Measurements from ENCODE around the gene NPY4R. TPM values are rescaled to one million over a fixed set of nuclear protein-coding genes. Genes with fewer than 3 reads are reported as not detected.
"Not testable (repeated sequence)": the region's sequence is repeated elsewhere in the genome, so short reads cannot be mapped to it uniquely, and the experiment has no call there.

NPY4R gene
- total and polyA plus RNA-seq, 2 donors (not counting 3 experiments of a cell fraction or from before 2014, with no cell fraction given): not detected

DNA sequence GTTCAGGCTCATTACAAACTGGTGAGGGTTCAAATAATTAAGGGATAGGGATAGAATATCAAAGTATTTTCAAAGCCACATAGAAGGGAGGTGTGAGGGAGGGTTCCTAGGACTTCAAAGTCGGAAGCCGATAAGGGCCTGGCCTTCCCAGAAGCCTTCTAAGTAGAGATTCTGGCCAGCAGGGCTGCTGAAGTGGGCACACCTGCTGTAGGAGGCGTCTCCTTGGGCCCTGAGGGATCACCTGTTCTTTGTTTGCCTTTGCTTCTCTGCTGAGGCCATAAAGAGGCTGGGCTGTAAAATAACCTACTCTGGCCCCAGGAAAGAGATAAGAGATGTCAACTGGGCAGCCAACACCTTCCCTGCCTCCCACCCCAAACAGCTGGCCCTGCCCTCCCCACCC is 8.0 kb upstream of the NPY4R start:
- POLR2A ChIA-PET; BruUV-seq (replicated peaks); H3K9ac ChIP-seq (replicated peaks; ENCODE audit: extremely low read depth, insufficient read depth, low read length); dilution Hi-C loops (cut with MboI; ENCODE audit: extremely low pct_ligation_motif_present, low sequenced_read_pairs); H3K9me3 ChIP-seq (replicated peaks; ENCODE audit: control insufficient read depth, insufficient read depth, low read length); H3K27me3 ChIP-seq (ENCODE audit: control insufficient read depth in 2 of 2, insufficient read depth in 2 of 2, low read length in 2 of 2); H3K4me2 ChIP-seq (ENCODE audit: insufficient read depth, low read length); FAIRE-seq; CTCF ChIA-PET; H4K20me1 ChIP-seq (replicated peaks; ENCODE audit: control insufficient read depth, extremely low read depth, insufficient read depth, low read length); H3K79me2 ChIP-seq (ENCODE audit: control insufficient read depth, insufficient read depth, low read length); H3K36me3 ChIP-seq (ENCODE audit: control insufficient read depth in 2 of 2, extremely low read depth in 1 of 2, insufficient read depth in 2 of 2, low read length in 2 of 2); H3K4me1 ChIP-seq (ENCODE audit: control insufficient read depth, extremely low read depth, insufficient read depth, low read length); DNase-seq (ENCODE audit: low read depth, low spot score); H2AFZ ChIP-seq (ENCODE audit: low read depth, low read length); H3K9me1 ChIP-seq (replicated peaks; ENCODE audit: control insufficient read depth, extremely low read depth, insufficient read depth, low read length); H3K27ac ChIP-seq (ENCODE audit: insufficient read depth, low read depth, low read length); intact Hi-C loops (cut with micrococcal nuclease); H3K4me3 ChIP-seq (replicated peaks in 1 of 3; ENCODE audit: insufficient read depth in 1 of 3, low read depth in 1 of 3, low read length in 3 of 3): not testable (repeated sequence)

DNA sequence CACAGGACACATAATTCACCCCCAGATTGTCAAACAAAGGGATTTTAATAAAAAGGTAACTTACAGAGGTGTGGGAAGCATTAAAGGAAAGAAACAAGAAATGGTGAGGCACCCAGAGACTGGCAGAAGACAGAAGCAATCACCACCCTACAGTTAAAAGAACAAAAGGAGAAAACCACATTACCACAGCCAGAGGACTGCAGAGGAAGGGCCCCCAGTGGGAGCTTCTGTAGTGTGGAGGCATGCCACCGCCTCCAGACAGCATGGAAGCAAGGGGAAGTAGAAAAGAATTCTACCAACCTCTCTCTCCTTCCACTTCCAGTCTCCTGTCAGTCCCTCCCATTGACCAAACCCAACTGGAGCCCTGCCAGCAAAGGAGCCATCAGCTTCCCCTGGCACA is 4.4 kb upstream of the NPY4R start:
- intact Hi-C loops (cut with micrococcal nuclease); H3K4me2 ChIP-seq (ENCODE audit: insufficient read depth, low read length); FAIRE-seq; H3K4me1 ChIP-seq (ENCODE audit: control insufficient read depth, extremely low read depth, insufficient read depth, low read length); BruUV-seq (replicated peaks); H3K4me3 ChIP-seq (replicated peaks in 1 of 3; ENCODE audit: insufficient read depth in 1 of 3, low read depth in 1 of 3, low read length in 3 of 3); DNase-seq (ENCODE audit: low read depth, low spot score); H4K20me1 ChIP-seq (replicated peaks; ENCODE audit: control insufficient read depth, extremely low read depth, insufficient read depth, low read length); dilution Hi-C loops (cut with MboI; ENCODE audit: extremely low pct_ligation_motif_present, low sequenced_read_pairs); H3K79me2 ChIP-seq (ENCODE audit: control insufficient read depth, insufficient read depth, low read length); H2AFZ ChIP-seq (ENCODE audit: low read depth, low read length); H3K36me3 ChIP-seq (ENCODE audit: control insufficient read depth in 2 of 2, extremely low read depth in 1 of 2, insufficient read depth in 2 of 2, low read length in 2 of 2); H3K9me3 ChIP-seq (replicated peaks; ENCODE audit: control insufficient read depth, insufficient read depth, low read length); H3K27me3 ChIP-seq (ENCODE audit: control insufficient read depth in 2 of 2, insufficient read depth in 2 of 2, low read length in 2 of 2); POLR2A ChIA-PET; H3K9ac ChIP-seq (replicated peaks; ENCODE audit: extremely low read depth, insufficient read depth, low read length); H3K9me1 ChIP-seq (replicated peaks; ENCODE audit: control insufficient read depth, extremely low read depth, insufficient read depth, low read length); CTCF ChIA-PET; H3K27ac ChIP-seq (ENCODE audit: insufficient read depth, low read depth, low read length): not testable (repeated sequence)

DNA sequence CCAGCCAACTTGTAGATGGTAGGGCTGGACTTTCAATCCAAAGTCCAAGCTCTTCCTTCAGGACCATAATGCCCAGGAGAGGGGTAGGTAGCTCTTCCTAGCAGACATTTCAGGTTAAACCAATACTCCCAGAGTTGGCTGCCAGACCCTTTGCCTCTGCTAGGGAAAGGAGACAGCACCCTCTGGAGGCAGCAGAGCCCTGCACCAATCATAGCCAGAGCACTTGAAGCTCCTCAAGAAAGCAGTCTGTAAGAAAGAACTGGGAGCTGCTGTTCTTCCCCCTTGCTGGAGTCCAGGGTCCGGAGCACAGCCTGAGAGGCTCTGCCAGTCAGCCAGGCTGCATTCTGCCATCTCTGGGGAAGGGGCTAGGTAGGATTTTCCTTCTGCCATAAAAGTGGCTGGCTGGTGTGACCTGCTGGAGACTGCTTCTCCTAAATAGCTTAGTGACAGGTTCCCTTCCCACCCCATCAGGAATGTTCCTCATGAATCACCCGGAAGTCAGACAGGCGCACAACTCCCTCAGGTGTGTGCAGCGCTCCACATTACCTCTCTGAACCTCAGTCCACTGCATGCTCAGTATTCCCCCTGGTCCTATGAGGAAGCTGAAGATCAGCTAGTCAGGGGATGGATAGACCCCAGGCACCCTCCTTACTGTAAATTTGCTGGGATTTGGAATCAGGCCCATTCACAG is 2.5 kb upstream of the NPY4R start:
- H4K20me1 ChIP-seq (replicated peaks; ENCODE audit: control insufficient read depth, extremely low read depth, insufficient read depth, low read length); CTCF ChIA-PET; H3K4me1 ChIP-seq (ENCODE audit: control insufficient read depth, extremely low read depth, insufficient read depth, low read length); H3K4me3 ChIP-seq (replicated peaks in 1 of 3; ENCODE audit: insufficient read depth in 1 of 3, low read depth in 1 of 3, low read length in 3 of 3); BruUV-seq (replicated peaks); H3K4me2 ChIP-seq (ENCODE audit: insufficient read depth, low read length); H3K79me2 ChIP-seq (ENCODE audit: control insufficient read depth, insufficient read depth, low read length); H3K27ac ChIP-seq (ENCODE audit: insufficient read depth, low read depth, low read length); H3K9me1 ChIP-seq (replicated peaks; ENCODE audit: control insufficient read depth, extremely low read depth, insufficient read depth, low read length); H3K27me3 ChIP-seq (ENCODE audit: control insufficient read depth in 2 of 2, insufficient read depth in 2 of 2, low read length in 2 of 2); dilution Hi-C loops (cut with MboI; ENCODE audit: extremely low pct_ligation_motif_present, low sequenced_read_pairs); intact Hi-C loops (cut with micrococcal nuclease); POLR2A ChIA-PET; DNase-seq (ENCODE audit: low read depth, low spot score); H2AFZ ChIP-seq (ENCODE audit: low read depth, low read length); H3K36me3 ChIP-seq (ENCODE audit: control insufficient read depth in 2 of 2, extremely low read depth in 1 of 2, insufficient read depth in 2 of 2, low read length in 2 of 2); H3K9me3 ChIP-seq (replicated peaks; ENCODE audit: control insufficient read depth, insufficient read depth, low read length); H3K9ac ChIP-seq (replicated peaks; ENCODE audit: extremely low read depth, insufficient read depth, low read length): not testable (repeated sequence)
- peak; percentile 26 for FAIRE-seq

DNA sequence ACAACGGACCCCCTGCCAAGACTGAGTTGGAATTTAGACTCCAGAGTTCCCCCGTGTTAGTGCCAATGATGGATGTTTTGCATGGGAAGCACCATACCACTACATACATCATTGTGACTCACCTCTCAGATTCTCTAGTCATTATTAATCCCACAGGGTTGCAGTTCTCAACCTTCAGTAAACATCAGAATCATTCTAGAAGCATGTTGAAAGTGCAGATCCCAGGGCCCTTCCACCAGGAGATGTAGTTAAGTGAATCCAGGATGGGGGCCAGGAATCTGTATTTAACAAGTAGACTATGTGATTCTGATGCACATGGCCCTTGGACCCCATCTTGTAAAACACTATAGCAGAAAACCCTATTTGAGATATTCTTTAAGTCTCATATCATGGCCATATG is 2.1 kb downstream of the NPY4R start:
- H3K36me3 ChIP-seq (ENCODE audit: control insufficient read depth in 2 of 2, extremely low read depth in 1 of 2, insufficient read depth in 2 of 2, low read length in 2 of 2); H3K4me1 ChIP-seq (ENCODE audit: control insufficient read depth, extremely low read depth, insufficient read depth, low read length); H3K27ac ChIP-seq (ENCODE audit: insufficient read depth, low read depth, low read length); POLR2A ChIA-PET; H4K20me1 ChIP-seq (replicated peaks; ENCODE audit: control insufficient read depth, extremely low read depth, insufficient read depth, low read length); CTCF ChIA-PET; H2AFZ ChIP-seq (ENCODE audit: low read depth, low read length); H3K4me2 ChIP-seq (ENCODE audit: insufficient read depth, low read length); DNase-seq (ENCODE audit: low read depth, low spot score); H3K9ac ChIP-seq (replicated peaks; ENCODE audit: extremely low read depth, insufficient read depth, low read length); intact Hi-C loops (cut with micrococcal nuclease); BruUV-seq (replicated peaks); H3K79me2 ChIP-seq (ENCODE audit: control insufficient read depth, insufficient read depth, low read length); H3K4me3 ChIP-seq (replicated peaks in 1 of 3; ENCODE audit: insufficient read depth in 1 of 3, low read depth in 1 of 3, low read length in 3 of 3); H3K9me3 ChIP-seq (replicated peaks; ENCODE audit: control insufficient read depth, insufficient read depth, low read length); FAIRE-seq; H3K27me3 ChIP-seq (ENCODE audit: control insufficient read depth in 2 of 2, insufficient read depth in 2 of 2, low read length in 2 of 2); dilution Hi-C loops (cut with MboI; ENCODE audit: extremely low pct_ligation_motif_present, low sequenced_read_pairs); H3K9me1 ChIP-seq (replicated peaks; ENCODE audit: control insufficient read depth, extremely low read depth, insufficient read depth, low read length): not testable (repeated sequence)

All from endothelial cell of umbilical vein (primary cell).